GM19238 (cell line): Measurements from ENCODE around the gene KITLG.
"Not testable (repeated sequence)": the region's sequence is repeated elsewhere in the genome, so short reads cannot be mapped to it uniquely, and the experiment has no call there.

Experiments
- DNase-seq: peaks from one replicate; pipeline ENCODE4 v3.0.0; 2011; ENCODE audit warnings: low spot score; ENCODE audit not compliant: insufficient read length

The KITLG gene

DNA sequence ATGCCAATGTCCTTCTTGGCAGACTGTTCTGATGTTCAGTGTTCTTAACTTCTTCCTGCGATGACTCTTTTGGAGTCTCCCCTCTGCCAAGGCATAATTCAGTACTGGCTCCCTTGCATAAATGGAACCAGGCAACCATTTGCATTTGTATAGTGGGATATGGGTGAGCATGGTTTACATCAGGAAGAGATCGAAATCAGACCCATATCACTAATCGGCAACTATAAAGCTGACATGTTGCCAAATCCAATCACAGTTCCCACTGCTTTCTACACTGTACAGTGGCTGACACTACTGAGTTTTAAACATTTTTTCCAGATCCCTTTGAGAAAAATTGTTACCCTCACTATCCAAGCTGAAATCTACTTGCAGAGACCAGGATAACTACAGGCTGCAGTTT lies 83.8 kb downstream of the KITLG start:
- no peak for DNase-seq

DNA sequence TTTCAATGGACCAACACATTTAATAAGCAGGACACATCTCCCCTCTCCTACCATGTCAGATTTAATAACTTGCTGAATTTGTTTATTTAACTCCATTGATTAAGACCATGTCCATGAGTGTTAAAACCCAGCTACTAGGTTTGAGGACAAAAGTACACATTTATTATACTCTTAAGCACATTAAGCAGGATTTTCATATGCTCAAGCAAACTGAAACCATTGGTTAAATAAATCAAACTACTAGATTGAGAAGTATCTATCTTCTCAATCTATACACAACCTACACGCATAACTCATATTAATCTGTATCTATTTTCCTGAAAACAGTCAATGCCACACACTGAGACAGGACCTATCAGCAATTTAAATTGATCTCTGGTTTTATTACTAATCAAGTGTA lies 85.2 kb downstream of the KITLG start:
- DNase-seq: no peak

DNA sequence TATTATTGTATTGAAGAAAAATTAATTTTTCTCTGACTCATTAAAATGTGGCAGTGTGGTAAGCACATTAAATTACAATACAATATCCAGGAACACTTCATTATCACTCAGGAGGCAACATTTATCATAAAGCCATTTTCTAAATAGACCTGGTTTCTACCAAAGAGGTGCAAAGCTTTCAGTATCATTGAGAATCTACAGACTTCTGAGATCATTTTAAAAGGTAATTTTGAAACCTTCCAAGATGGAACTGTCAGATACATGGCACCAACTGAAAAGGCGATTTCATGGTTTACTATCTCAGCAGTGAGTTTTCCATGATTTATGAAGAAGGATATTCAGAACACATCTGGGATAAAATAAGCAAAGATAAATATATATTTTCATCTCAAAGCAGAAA lies 85.8 kb downstream of the KITLG start:
- DNase-seq: no peak

DNA sequence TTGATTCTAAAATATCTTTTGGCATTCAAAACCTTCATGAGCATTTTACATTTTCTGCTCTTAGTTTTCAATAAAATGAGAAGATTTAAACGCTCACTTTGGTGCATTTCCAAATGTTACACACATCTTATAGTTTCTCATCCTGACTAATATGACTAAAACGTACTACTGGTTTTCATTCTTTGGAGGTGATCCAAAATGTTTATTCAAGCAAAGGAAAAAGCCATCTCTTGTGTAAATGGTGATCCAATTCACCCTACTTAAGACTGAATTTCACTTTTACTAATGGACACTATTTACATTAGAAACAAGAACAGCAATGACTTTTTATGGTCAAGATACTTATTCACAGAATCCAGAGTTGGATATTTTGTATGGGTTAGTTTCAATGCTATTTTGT lies 86.6 kb downstream of the KITLG start:
- no peak for DNase-seq

DNA sequence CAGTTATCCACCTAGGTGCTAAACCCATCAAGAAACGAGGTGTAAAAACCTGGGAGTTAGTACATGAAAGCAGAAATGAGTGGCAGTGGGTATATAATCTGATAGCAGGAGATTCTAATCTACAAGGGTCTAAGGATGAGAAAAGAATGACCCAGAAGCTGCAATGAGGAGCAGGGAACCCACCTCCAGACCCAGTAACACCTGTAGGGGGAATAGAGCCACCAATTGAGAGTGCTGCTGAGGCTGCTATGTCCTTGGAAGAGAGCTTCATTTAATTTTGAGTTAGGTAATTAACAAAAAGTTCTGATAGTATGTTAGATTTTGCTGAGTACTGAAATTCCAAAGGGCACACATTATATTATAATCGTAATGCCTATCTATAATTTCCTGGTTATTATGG lies 89.8 kb downstream of the KITLG start:
- DNase-seq: no peak

DNA sequence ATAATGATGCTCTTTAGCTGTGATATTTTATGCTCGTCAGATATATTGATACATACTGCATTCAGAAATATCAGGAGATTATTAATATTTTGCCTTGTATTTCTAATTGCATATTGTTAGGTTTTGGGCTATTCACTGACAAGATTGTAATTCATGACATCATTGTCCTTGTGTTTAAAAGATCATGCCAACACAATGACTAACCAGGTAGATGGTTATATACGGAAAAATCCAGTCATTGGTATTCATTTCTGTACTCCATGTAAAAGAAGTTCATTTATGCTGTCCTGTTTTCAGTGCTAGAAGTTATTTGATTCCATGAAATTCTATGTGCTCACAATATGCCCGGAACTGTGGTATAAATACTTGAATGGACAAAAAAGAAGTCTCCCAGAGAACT lies 107.5 kb downstream of the KITLG start:
- DNase-seq: no peak

DNA sequence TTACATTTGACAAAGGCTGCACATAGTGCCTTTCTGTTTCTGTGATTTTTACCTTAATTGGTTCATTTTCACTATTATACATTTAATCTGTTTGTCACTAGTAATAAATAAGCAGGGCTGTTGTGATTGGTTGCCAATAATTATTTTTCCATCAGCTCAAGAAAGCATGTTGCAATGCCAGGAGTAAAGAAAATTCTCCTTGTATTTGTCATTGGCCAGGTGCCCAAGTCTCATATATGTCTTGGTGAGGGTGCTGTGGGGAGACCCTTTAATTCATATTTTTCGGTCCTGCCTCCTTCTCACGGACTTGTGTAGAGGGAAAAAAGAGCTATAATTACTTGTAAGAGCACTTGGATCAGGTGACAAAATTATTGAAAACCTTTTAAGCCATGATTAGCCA lies 108.0 kb downstream of the KITLG start:
- DNase-seq: no peak

DNA sequence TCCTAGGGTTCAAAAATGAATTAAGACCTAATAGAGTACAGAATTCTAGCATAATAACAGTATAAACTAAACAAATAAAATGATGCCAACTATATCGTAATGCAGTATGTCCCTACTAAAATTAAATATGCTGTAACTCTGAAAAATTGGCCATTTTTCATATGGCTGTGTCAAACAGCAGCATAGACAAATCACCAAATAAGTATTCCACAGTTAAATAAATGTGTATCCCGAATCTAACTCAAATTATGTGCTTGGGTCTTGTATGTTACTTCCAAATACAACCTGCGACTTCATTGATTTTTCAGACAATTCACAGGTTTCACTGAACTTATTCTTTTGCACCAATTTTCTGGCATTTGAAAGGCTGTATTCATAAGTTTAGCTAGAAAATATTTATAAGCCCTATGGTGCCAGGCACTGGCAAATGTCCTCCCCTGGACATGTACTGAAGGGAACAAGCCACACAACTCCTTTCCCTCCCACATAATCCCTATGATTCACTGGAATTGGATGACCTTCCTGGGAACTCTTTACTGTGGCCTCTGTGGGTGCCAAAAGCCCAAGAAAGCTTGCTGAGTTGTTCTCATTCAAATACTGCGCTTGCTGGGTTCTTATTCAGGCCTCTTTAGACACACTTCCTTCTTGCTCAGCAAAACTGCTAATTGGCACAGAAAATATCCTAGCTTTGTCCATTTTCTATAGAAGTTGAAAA lies 108.8 kb downstream of the KITLG start:
- DNase-seq: no peak

DNA sequence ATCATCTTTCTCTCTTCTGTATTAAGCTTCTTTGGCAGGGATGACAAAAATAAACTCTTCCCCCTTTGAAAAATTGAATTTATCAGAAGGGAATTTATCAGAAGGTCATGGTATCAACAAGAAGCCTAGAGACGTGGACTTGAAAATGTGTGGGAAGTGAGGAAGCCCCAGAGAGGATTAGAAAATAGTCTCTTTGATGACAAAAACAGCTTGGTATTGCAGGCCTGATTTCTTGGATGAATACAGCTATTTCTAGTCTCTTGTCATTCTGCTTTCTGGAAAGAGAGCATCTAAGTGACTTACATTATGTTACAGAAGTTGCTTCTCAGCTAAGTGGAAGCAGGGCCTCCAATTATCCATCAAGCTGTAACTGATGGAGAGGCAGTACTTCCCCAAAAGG lies 111.1 kb downstream of the KITLG start:
- DNase-seq: no peak

DNA sequence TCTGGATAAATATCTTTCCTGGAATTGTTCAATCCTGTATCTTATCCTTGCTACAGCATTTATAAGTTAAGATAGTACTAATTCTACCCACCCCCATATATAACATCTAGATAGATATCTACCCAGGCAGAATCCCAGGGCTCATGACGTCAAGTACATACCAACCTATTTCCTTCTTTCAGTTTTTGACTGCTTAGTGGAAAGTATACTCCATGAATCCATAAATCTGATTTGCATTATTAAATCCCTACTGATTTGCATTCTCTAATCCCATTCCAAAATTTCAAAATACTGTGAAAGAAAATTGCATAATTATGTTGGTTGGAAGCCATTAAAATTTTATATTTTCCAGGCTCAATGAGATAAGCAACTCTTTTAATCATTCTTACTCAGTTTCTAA lies 111.7 kb downstream of the KITLG start:
- DNase-seq: no peak

DNA sequence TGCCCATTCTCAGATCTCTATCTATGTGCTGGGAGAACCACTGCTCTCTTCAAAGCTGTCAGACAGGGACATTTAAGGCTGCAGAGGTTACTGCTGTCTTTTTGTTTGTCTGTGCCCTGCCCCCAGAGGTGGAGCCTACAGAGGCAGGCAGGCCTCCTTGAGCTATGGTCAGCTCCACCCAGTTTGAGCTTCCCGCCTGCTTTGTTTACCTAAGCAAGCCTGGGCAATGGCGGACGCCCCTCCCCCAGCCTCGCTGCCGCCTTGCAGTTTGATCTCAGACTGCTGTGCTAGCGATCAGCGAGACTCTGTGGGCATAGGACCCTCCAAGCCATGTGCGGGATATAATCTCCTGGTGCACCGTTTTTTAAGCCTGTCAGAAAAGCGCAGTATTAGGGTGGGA lies 113.6 kb downstream of the KITLG start:
- DNase-seq: not testable (repeated sequence)

DNA sequence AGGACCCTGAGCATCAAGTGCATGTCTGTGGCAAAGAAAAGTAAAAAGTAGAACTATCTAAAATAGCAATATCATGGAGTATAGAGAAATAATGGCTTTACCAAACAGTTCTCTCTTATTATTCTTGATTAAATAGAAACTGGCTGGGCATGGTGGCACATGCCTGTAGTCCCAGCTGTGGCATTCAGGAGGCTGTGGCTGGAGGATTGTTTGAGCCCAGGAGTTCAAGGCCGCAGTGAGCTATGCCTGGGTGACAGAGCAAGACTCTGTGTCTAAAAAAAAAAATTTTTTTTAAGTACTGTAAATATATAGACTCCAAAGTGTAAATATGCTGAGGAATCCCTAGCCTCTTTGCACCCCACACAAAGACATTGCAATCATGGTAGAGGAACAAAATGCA lies 121.9 kb downstream of the KITLG start:
- DNase-seq: no peak

DNA sequence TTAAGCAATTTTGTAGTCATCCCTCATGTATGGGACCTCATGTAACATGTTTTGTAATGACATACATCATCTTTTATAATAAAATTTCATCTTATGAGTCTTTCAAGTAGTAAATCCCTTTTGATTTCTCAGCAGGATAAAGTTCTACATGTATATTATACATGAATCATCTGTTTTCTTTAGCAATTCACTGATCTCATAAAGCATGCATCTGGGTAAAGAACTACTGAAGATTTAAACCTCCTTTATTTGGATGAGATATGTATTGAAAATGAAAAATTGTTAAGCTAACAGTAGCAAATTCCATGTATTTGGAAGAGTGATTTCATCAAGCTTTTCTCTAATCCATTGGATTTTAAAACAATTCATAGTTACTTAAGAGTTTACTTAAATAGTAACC lies 126.9 kb downstream of the KITLG start:
- DNase-seq: no peak

DNA sequence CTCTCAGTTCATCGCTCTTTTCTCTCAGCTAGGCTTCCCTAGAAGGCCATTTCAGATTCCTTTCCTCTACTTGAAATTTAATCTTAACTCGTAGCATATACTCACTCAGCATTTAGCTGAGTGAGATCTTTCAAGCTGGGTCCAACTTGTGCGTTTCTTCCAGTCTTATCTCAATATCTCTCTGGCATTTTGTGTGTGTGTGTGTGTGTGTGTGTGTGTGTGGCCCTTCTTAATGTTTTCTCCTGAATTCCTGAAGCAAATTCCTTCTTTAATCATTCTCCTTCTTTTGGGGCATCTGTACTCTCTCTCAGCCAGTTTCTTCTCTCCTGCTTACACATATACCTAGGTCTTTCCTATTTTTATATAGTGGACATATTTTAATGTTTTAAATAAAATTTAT lies 129.1 kb downstream of the KITLG start:
- DNase-seq: no peak

DNA sequence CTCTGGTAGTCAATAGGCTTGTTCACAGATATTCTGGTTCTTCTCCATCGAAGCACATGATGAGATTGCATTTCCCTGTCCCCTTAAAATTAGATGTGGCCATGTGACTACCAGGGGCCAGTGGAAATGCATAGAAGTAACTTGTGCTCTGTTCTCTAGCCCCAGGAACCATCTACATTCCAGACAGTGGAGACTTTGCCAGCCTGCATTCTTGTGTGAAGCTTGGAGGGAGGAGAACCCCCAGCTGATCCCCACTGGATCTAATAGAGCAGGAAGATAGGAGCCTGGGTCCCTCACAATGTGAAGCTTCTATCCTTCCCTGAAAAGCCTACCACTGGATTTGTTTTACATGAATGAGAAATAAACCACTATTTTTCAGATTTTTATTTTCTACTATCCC lies 130.1 kb downstream of the KITLG start:
- DNase-seq: no peak

DNA sequence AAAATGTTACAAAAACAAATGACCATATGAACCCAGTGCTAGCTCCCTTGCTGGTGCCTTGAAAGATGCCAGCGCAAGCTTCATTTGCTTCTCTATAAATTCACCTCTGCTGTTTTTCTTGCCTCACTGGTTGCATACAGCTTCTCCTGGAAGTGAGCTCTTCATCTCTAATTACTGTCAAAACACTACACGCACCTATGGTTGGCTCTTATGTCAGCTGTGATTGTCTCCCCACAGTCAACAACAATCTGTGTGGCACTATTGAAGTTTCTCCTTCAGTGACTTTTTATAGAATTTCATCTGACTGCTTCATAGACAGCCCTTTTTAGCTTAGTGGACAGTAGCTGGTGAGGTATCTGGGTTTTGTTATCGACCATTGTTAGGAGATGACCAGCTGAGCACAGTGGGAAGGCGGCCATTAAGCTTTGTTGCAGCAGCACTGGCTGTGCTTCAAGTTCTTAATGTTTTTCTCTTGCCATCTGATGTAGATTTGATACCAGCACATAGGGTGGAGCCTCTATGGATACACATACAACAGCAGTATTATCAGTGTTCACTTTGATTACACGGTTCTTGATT lies 131.8 kb downstream of the KITLG start:
- DNase-seq: no peak

DNA sequence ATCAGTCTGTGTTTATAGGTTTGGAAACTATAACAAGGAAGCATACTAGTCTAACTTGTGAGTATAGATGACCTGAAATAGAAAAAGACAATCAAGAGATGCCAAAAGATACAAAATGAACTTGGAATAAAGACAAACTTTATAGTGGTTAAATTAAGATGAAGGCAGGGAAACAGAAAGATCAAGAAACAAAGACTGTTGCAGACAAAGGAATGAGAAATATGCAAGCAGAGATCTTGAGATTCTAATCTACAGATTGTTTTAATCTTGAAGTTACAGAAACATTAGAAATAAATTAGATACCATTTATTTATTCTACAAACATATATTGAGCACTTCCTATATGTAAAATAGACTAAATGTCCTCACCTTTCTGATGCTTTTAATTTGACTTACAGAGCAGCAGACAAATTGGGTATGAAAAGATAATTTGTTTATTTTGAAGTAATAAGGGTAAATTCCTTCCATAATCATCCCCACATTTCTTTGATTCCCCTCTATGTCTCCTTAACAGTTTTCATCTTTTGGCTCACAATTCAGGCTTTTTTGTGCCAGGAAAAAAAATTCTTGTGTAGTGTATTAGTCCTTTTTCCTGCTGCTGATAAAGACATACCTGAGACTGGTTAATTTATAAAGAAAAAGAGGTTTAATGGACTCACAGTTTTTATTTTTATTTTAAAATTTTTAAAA lies 134.4 kb downstream of the KITLG start:
- no peak for DNase-seq

DNA sequence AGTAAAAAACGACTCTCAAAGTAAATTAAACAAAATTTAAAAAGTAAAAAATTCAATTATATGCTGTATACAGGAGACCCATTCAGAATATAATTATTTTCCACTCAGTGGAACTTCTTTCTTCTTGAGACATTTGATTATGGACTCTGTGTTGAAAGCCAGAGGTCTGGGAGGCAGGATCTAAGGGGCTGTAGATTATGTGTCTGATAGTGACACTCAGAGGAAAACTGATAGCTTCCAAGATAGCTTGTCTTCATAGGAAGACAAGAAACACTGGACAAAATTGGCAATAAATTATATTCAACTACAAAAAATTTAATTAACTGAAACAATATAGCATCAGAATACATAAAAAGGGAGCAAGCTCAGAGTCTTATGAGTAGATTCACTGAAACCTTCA lies 135.8 kb downstream of the KITLG start:
- no peak for DNase-seq
